Activated B cell treated with CpG ODN at 0.5 μM for 24 hours (primary cell): ENCODE results near the gene WSCD1. TPM values are rescaled to one million over a fixed set of nuclear protein-coding genes. Genes with fewer than 3 reads are reported as not detected.

ENCODE experiments used
- ATAC-seq: fragments of 200-7000 bp; cut with Tn5 transposase; one replicate; pipeline ENCODE4 v1.10.0; 2021; ENCODE audit warnings: low read depth, mild to moderate bottlenecking, moderate library complexity
- CTCF ChIA-PET: fragments of 350-600 bp; sonication (Branson Sonifier 250); formaldehyde crosslinking; loops from one replicate; lab custom pipeline; 2021; ENCODE audit warnings: antibody characterized with exemption; lab: Charles Lee
- POLR2A ChIA-PET: fragments of 350-600 bp; sonication (Branson Sonifier 250); formaldehyde crosslinking; loops from one replicate; lab custom pipeline; 2021; ENCODE audit warnings: antibody characterized with exemption; lab: Charles Lee
- DNase-seq: peaks from one replicate; pipeline ENCODE4 v3.0.0; 2022
- H3K27ac Mint-ChIP-seq: one replicate; pipeline ENCODE4 v1.8.0; 2020; ENCODE audit warnings: mixed read lengths
- H3K27me3 Mint-ChIP-seq: one replicate; pipeline ENCODE4 v1.8.0; 2021; ENCODE audit warnings: mixed read lengths
- H3K36me3 Mint-ChIP-seq: one replicate; pipeline ENCODE4 v1.8.0; 2021; ENCODE audit warnings: low read depth, mixed read lengths
- H3K4me1 Mint-ChIP-seq: one replicate; pipeline ENCODE4 v1.8.0; 2021; ENCODE audit warnings: mixed read lengths
- H3K4me3 Mint-ChIP-seq: one replicate; pipeline ENCODE4 v1.8.0; 2020; ENCODE audit warnings: mild to moderate bottlenecking, mixed read lengths
- H3K9me3 Mint-ChIP-seq: one replicate; pipeline ENCODE4 v1.8.0; 2020; ENCODE audit warnings: mixed read lengths
- intact Hi-C: fragments of 100-400 bp; cut with micrococcal nuclease; formaldehyde crosslinking; loops from one replicate; pipeline ENCODE4 v1.15.1; 2024
- total RNA-seq: library from RNA; stranded (reverse); gene quantifications from 2 replicates; pipeline ENCODE4 v1.2.3, GENCODE V29; 2022
- TF ChIP-seq, protein P1 (sequence below): fragments of 200-600 bp; IDR thresholded peaks from one replicate; pipeline ENCODE4 v1.8.0; 2022; ENCODE audit warnings: antibody characterized with exemption, mild to moderate bottlenecking

The WSCD1 gene
- total RNA-seq, 1 donor from 2014 or later = not detected

- H3K27ac Mint-ChIP-seq = no peak overlapping the region
- intact Hi-C loops = no loop called here
- H3K36me3 Mint-ChIP-seq = no peaks in the 10 kb centered on the region
- no peaks in the 10 kb centered on the region for H3K4me1 Mint-ChIP-seq
- no peak overlapping the region for H3K4me3 Mint-ChIP-seq
- H3K27me3 Mint-ChIP-seq = no peaks in the 10 kb centered on the region
- H3K9me3 Mint-ChIP-seq = no peaks in the 10 kb centered on the region
- ATAC-seq (no peak), DNase-seq (no peak)
- ChIA-PET POLR2A (no interaction called here), CTCF (no interaction called here)
- TF ChIP-seq, protein P1, sequence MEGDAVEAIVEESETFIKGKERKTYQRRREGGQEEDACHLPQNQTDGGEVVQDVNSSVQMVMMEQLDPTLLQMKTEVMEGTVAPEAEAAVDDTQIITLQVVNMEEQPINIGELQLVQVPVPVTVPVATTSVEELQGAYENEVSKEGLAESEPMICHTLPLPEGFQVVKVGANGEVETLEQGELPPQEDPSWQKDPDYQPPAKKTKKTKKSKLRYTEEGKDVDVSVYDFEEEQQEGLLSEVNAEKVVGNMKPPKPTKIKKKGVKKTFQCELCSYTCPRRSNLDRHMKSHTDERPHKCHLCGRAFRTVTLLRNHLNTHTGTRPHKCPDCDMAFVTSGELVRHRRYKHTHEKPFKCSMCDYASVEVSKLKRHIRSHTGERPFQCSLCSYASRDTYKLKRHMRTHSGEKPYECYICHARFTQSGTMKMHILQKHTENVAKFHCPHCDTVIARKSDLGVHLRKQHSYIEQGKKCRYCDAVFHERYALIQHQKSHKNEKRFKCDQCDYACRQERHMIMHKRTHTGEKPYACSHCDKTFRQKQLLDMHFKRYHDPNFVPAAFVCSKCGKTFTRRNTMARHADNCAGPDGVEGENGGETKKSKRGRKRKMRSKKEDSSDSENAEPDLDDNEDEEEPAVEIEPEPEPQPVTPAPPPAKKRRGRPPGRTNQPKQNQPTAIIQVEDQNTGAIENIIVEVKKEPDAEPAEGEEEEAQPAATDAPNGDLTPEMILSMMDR = no peak
These were observed 25.3 kb downstream of the WSCD1 start for GRCh38 chr17:6095501-6095900.

- Mint-ChIP-seq H3K27ac (no peak overlapping the region), H3K36me3 (no peaks in the 10 kb centered on the region), H3K4me1 (no peaks in the 10 kb centered on the region), H3K27me3 (no peaks in the 10 kb centered on the region), H3K4me3 (no peak overlapping the region), H3K9me3 (no peaks in the 10 kb centered on the region)
- ChIA-PET CTCF (no interaction called here), POLR2A (no interaction called here)
- TF ChIP-seq, protein P1 = no peak
- no peak for ATAC-seq
- DNase-seq = no peak
- intact Hi-C loops = no loop called here
These were observed 26.2 kb downstream of the WSCD1 start for GRCh38 chr17:6096201-6097004.

DNA sequence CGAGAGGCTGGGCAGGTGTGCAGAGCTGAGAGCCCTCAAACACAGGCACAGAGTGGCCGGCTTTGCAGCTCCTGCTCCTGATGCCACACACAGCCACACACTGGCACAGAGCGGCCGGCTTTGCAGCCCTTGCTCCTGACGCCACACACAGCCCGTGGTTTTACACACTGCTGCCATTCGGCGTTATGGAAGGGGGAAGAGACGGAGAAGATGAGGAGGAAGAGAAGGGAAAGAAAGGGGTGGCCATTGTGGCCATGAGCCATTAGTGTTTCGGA, 26.8 kb downstream of the WSCD1 start:
- DNase-seq = no peak
- no peak overlapping the region for H3K4me3 Mint-ChIP-seq
- H3K36me3 Mint-ChIP-seq = no peaks in the 10 kb centered on the region
- no peaks in the 10 kb centered on the region for H3K4me1 Mint-ChIP-seq
- no peak for ATAC-seq
- intact Hi-C loops = no loop called here
- H3K27ac Mint-ChIP-seq = no peak overlapping the region
- ChIA-PET CTCF (no interaction called here), POLR2A (no interaction called here)
- TF ChIP-seq, protein P1 = no peak
- no peaks in the 10 kb centered on the region for H3K27me3 Mint-ChIP-seq
- H3K9me3 Mint-ChIP-seq = no peaks in the 10 kb centered on the region

DNA sequence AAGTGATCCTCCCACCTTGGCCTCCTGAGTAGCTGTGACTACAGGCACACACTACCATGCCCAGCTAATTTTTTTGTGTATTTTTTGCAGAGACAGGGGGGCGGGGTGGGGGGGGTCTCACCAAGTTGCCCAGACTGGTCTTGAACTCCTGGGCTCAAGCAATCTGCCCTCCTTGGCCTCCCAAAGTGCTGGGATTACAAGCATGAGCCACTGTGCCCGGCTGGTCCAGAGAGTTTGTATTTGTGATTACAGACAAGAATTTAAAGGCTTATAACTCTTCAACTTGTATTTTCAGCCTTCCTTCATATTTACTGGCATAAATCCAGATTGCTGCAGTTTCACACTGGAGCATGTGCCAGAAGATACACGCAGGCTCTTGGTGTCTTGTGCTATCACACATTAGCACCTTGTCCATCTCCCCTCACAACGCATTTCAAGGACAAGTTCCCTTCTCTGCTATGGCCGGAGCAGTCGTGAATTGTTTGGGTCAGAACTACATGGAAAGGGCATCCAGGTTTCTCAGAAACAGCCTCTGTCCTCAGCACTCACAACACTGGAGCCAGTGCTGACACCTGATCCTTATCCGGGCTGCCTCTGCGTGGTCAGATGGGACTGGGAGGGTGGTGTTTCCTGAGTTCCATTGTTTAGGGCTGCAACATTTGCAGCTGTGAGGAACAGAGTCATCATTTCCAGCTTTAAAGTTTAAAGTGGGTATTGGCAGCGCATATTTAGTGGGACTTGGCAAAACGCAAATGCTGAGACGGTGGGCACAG, 28.1 kb downstream of the WSCD1 start:
- ATAC-seq = no peak
- POLR2A ChIA-PET = no interaction called here

DNA sequence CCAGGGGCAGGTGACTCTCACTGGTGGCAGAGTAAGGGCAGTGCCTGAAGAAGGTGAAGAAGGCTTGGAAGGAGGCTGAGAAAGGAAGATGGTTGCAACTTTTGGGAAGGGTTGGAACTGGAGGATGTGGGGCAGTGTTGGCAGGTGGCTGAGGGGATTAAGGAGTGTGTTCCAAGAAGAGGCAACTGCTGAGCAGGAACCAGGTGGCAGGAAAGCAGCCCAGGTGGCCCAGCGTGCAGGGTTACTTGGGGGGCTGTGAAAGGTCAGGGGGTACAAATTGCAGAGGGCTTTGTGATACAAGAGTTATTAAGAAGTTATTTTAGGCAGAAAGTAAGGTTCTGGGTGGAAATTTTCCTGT, 28.6 kb downstream of the WSCD1 start:
- Mint-ChIP-seq H3K36me3 (no peaks in the 10 kb centered on the region), H3K4me1 (no peaks in the 10 kb centered on the region), H3K9me3 (no peaks in the 10 kb centered on the region), H3K27me3 (no peaks in the 10 kb centered on the region), H3K4me3 (no peak overlapping the region), H3K27ac (no peak overlapping the region)
- no peak for DNase-seq
- no peak for ATAC-seq
- intact Hi-C loops = no loop called here
- CTCF ChIA-PET = no interaction called here
- POLR2A ChIA-PET = no interaction called here
- TF ChIP-seq, protein P1 = no peak

More for the DNA sequence above, 28.1 kb downstream of the WSCD1 start:
- intact Hi-C loops = no loop called here
- Mint-ChIP-seq H3K36me3 (no peaks in the 10 kb centered on the region), H3K4me1 (no peaks in the 10 kb centered on the region), H3K9me3 (no peaks in the 10 kb centered on the region), H3K27me3 (no peaks in the 10 kb centered on the region), H3K4me3 (no peak overlapping the region), H3K27ac (no peak overlapping the region)
- TF ChIP-seq, protein P1 = no peak
- DNase-seq = no peak
- CTCF ChIA-PET = no interaction called here
